LHCN-M2 (cell line): ENCODE results near the gene LYRM4. TPM values are rescaled to one million over a fixed set of nuclear protein-coding genes. Genes with fewer than 3 reads are reported as not detected.

ENCODE experiments used
- DNase-seq: peaks from one replicate; pipeline ENCODE4 v3.0.0-alpha.2; 2012; ENCODE audit warnings: low read depth
- total RNA-seq: library from RNA; depleted of rRNA; stranded (reverse); fragments of >200 nt; gene quantifications from 2 replicates; pipeline ENCODE4 v1.2.3, GENCODE V29; 2014

LYRM4 gene
- total RNA-seq, 1 experiment from 2014 or later = 18.0 TPM

DNA sequence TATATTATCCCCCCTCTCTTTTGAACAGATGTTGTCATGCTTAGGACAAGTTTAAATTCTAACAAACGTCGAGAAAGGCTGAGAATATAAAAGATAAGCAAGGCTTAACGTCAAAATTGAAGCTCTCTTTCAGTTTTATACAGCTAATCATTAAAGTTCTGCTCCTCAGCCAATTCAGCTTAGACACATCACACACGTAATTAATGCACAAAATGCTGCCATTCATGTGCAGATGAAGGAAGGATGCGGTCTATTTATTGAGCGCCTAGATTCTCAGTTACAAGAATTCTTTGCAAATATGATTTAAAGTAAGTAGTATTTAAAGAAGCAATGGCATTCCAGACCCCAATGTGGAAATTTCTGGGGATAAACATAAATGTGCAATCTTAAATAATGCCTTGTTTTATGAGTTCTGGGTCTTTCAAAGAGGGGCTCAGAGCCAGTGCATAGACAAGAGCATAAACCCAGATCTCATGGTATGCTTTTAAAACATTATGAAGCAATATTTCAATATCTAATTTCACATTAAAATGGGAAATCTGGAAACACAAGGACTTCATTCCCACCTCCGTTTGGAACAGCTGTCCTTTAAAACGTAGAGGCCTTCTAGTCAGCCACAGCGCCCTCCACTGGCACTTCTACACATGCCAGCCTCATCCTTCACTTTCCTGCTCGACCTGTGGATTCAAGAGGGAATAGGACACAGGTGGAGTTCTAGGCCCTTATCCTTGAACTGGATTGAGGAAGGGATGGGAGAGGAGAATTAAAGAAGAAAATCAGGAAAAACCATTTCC, 85.8 kb downstream of the LYRM4 start:
- DNase-seq = peak; percentile 7

DNA sequence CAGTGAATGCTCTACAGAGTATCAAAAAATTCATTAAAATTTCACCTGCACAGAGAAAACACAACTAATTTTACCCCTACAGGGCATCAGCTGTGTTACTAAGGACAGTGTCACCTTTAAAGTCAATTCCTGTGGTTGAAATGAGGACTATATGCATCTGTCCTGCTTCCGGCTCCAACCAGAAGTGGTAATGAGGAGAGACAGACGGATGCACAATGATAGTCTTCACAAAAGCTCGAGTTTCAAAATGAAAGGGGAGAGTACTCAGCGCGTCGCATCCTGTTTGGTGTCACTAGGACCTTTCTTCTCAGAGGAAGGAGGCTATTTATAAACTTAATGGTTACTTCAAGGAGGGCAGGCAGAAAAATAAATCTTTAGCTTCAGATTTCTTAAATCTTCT, 86.5 kb downstream of the LYRM4 start:
- DNase-seq = peak; percentile 3

DNA sequence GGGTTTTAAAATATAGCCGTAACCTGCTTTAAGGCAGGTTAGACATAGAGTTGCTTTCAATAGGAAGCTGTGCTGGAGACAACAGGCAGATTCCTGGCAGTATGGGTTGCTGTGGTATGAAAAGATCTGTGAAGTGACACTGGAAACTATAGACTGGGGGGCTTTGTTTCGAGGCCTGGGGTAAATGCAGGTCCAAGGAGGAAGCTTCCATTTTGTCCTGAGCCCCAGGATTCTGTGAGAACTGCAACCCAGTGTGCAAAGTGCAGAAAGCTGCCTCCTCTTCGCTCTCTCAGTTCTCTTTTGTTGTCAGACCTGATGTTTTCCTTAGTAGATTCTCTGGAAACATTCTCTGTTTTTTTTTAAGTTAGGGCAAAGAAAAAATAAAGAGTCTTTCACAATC, 86.9 kb downstream of the LYRM4 start:
- no peak for DNase-seq

DNA sequence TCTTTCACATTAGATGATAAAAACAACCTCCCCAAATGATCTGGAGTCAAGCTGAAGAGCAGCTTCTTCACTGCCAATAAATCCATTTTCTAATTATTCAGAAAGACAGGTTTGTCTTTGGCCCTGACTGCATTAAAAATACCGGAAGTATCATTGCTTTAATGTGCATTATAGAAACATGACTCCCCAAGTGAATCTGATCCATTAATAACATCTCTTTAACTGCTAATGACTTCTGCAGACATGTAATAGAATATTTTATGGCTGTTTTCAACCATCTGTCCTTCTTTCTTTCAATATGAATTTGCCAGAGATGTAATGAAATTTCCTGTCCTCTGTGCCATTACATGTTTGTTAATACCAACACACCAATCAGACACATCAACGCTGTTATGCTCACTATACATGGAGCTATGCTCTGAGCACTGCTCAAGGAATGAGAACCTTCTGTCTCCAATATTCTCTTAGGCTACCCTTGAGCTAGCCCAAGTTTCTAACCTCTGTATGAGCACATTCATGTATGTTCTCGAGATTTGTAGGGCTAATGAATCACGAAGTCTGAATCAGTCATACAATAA, 87.8 kb downstream of the LYRM4 start:
- no peak for DNase-seq

DNA sequence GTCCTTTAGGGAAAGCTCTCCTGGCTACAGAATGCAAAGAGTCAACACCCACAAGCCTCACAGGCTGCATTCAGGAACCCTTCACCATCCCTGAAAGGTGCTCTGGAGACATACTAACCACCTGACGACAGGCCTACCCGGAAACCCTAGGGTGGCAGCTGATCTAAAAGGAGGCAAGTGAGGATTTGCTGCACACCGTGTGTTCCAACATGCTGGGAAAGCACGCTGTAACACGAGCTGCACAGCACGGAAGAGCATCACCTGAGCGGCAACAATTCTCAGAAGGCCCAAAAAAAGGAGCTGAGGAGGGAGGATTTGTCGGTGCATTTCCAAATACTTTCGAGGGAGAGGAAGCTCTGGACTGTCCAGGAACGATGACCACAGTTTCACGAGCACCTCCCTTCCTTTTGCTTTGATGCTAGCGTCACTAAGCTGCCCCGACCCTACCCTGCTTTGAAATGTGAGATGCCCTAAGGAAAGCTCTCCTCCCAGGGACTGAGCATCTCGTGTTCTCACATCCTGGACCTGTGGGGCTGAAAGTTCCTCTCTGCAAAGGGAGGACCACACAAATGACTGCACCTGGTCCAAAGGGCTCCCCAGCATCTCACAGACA, 88.6 kb downstream of the LYRM4 start:
- no peak for DNase-seq

DNA sequence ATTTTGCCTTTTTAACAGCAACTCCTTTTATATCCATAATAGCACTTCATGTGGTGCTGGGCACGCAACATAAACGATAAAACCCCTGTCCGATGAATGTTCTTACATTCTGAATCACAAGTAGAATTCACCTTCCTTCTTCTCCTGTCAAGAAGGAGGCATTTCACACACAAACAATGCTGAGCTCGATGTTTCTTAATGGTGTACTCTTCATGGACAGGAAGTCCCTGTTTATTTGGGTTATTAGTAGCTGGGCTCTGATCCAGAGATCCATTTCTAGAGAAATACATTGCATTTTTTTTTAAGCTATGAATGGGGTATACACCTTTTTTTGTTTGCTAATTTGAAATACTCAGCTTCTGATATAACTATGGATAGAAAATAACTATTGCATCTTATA, 93.2 kb downstream of the LYRM4 start:
- DNase-seq = no peak

DNA sequence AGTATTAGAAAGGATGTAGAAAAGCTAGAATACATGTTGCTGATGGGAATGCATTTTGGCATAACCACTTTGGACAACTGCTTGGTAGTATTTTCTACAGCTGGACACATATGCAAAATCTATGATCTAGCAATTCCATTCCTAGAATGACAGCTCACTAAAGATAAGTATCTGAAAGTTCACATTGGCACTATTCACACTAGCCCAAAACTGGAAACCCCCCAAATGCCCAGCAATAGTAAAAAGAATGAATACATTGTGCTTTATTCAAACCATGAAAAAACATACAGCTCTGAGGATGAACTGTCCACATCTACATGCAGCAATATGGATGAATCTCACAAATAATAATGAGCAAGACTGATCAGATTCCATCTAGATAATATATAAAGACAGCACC, 96.7 kb downstream of the LYRM4 start:
- DNase-seq = no peak

DNA sequence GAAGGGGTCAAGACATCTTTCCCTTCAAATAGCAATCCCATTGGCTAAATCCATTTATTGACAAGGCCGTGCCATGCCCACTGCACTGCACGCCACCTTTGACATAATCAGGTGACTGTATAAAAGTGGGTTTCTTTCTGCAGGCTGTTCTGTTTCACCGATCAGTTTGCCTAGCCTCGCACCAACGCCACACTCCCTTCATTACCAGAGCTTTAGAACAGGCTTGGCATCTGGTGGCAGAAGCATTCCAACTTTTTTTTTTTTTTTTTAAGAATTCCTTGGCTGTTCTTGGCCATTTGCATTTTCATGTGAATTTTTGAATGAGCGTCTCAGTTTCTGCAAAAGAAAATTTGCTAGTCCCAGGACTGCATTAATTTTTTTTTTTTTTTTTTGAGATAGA, 97.5 kb downstream of the LYRM4 start:
- no peak for DNase-seq

DNA sequence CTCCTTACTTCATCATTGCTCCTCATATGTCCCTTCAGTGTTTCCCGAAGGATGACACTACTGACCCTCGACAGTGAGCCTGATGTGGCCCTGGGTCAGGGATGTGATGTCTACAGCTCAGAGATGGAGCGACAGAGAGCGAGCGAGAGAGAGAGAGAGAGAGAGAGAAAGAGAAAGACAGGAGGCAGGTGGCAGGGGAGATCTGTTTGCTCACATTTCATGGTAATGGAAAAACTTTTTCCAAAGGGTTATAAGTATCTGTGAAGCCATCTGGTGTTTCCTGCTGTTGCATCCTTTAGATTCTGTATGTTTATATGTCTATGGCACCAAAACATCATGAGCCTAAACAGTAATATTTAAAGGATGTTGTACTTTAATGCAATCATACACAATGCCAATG, 98.4 kb downstream of the LYRM4 start:
- DNase-seq = no peak

DNA sequence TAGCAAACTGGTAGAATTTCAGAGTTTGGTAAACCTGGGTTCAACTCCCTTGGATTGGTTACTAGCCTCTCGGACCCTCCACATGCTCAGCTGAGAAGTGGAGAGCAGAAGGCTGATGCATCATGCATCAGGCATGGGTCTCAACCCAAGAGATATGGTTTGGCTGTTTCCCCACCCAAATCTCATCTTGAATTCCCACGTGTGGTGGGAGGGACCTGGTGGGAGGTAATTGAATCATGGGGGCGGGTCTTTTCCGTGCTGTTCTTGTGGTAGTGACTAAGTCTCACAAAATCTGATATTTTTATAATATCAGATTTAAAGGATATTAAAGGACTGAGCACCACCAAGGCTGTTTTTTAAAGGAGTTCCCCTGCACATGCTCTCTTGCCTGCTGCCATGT, 100.5 kb downstream of the LYRM4 start:
- DNase-seq = peak; percentile 14

DNA sequence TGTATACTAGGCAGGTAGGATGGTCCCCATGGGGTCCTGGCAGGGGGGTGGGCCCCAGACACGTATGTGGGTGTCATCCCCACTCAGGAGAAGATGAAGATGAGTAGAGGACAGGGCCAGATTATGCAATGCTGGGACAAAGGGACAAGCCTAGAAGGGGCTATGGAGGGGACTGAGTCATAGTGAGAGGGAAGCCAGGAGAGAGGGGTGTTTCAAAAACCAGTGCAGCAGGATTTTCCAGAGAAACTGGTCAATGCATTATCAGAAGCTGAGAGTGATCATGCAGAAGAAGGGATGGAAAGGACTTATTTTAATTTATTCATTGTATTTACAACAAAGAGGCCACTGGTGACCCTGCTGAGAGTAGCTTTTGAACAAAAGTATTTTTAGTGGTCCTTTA, 101.6 kb downstream of the LYRM4 start:
- no peak for DNase-seq

DNA sequence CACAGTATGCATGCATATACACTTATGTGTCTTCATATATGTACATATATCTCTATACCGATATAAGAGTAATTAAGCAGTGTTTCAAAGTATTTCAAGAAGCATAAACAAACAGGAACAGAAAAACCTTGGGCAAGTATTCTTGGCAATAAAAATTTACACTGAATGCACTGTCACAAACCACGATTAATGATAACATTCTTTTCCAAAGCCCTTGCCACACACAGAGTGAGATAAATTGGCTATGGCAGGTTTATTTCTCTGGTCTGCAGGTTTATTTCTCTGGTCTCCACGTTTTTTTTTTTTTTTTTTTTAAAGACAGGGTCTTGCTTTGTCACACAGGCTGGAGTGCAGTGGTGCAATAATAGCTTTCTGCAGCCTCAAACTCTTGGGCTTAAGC, 102.6 kb downstream of the LYRM4 start:
- DNase-seq = no peak

DNA sequence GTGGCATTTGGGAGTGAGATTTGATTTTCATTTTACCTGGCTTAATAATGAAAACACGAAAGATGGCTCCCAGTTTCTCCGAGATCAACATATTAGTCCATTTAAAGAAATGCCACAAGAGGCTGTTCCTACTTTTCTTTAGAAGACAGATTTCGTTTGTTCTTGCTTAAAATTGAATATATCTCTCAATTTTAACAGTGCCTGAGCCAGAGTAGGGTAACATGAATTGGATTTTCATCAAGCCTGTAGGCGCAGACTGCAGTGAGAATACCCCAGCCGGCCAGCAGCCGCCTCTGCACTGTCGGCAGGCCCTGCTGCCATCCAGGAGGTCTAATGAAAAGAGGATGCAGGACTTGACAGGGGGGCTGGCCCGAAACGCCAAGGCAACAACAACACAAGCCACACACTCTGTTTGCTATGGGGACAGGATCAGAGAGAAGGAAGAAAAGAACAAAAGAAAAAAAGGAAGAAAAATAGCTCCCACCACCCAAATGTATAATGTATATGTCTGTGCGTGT, 103.1 kb downstream of the LYRM4 start:
- DNase-seq = no peak

DNA sequence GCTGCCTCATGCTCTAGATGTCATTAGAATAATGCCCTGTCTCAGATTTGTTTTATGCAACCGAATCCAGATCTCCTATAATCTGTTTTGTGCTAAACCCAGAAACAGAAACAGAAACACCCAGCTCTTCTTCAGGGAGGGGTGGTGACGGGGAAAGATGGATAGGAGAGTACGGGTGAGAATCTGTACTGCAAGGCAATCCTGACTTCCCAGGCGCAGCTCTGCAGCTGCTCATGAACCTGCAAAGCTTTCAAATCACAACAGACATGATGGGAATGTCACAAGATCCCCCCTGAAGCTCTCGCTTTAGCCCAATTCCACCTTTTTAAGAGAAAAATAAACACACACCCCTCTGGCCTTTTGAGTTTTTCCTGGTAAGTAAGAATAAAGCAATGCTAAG, 104.1 kb downstream of the LYRM4 start:
- DNase-seq = no peak

DNA sequence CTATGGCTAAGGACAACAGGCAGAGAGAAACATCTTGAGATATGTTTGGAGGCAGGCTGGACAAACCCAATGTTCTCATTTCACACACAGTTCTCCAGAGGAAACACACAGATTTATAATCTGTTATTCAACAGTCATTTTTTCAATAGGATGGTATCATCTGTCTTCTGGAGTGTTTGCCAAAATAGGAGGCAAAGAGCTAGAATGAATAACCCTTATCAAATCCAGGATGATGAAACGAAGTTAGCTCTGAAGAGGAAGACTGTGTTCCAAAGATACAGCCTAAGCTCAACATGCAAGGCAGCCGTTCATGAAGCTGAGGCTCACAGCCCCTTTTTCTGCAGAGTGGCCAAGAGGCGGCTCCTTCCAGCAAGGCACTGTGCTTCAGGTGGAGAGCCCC, 104.8 kb downstream of the LYRM4 start:
- no peak for DNase-seq

DNA sequence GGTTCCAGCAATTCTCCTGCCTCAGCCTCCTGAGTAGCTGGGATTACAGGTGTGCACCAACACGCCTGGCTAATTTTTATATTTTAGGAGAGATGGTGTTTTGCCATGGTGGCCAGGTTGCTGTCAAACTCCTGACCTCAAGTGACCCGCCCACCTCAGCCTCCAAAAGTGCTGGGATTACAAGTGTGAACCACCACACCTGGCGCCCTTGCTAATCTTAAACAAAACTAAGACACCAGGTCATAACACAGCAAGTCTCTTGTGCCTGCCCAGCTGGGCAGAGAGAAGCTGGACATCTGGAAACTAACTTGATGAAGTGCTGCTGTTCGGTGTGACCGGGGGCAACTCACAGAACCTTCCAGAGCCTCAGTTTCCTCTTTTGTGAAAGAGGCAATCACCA, 107.6 kb downstream of the LYRM4 start:
- no peak for DNase-seq

DNA sequence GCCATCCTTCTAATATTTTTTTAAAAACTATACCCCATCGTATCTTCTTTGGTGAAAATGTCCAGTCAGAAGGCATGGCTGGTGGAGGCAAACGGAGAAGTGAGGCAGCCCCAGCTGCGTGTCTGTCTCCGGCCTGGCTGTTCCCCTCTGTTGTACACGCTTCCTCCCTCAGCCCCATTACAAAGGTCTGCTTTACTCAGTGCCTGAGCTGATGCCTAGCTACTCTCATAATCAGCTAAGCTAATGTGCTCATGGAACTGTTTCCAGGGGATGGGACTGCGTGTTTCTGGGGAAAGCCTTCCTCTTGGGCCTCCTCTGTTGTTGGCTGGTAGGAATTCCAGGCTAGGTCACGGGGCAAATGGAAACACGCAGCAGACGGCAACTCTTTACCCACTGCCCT, 108.3 kb downstream of the LYRM4 start:
- DNase-seq = peak; percentile 15

DNA sequence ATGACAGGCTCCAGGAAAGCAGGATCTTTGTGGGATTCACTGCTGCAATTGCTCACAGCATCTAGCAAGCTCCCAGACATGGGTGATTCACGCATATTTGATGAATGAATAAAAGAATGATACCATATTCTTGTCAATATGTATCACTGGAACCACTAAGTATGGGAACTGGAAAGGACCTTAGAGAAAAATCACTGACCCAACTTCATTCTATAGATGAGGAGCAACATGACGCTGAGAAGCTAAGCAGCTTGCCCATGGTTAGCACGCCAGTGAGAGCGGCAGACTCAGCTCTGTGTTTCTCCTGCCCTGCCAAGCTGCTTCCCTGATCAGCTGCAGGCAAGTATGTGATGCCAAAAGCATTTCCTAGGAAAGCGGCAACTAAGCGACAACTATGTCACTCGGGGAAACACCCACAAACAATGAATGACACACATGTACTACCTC, 108.8 kb downstream of the LYRM4 start:
- peak; percentile 84 for DNase-seq

DNA sequence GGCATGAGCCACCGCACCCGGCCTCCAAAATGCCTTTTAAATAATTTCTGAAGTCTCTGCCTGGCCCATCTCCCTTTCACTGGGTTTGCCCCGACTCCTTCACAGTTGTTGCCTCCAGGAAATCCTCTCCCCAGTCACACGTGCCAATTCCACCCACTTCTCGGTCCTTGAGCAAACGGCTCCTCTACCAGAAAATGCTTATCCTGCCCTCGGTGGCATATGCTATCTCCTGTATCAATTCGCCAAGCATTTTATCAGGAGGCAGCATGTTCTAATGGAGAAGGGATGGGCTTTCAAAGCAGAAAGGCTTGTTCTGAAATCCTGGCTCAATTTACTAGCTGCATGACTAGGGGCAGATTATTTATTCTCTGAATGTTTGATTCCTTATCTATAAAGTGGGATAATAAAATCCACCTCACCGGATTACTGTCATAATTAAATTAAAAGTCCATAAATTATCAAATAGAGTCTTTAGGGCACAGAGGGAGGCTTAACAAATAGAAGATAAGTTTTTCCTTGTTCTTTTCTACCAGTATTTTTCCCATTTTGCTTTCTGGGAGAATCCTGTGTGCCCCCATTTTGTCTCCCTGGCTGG, 109.3 kb downstream of the LYRM4 start:
- peak; percentile 5 for DNase-seq

DNA sequence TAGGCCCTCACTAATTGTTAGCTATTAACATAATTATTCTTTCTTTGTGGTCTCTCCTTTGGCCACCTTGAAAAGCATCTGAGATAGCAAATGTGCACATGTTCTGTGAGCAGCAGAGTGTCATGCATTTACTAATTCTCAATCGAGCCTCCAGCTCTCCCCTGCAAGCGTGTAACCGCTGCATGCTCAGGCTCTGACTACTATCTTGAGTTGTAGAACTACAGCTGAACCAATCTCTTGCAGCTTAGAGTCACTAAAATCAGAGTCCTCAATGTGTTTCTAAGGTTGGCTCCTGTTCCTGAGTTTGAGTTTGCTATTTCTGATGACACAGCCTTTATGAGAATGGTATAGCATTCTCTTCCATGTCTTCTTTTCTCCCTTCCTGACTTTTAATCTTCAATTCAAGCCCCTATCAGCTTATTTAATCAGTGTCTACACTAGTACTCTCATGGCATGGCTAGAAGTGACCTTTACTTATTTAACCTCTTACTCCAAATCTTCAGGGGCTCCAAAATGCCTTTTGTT, 110.1 kb downstream of the LYRM4 start:
- no peak for DNase-seq

DNA sequence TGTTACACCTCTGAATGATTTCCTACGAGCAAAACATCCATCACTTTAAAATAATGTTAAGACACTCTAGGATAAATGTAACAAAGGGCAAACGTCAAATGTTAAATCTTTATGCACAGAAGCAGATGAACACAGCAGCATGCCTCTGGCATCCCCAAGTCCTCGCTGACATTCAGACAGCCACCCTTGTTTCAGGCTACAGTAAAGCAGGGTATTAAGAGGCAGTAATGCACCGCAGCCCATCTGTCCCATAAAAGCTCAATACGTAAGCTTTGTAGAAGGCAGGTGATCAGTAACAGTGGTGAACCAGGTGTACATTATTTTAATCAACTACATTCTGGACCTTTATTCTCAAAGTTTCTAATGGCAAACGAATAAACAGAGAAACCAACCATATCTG, 110.9 kb downstream of the LYRM4 start:
- DNase-seq = no peak

DNA sequence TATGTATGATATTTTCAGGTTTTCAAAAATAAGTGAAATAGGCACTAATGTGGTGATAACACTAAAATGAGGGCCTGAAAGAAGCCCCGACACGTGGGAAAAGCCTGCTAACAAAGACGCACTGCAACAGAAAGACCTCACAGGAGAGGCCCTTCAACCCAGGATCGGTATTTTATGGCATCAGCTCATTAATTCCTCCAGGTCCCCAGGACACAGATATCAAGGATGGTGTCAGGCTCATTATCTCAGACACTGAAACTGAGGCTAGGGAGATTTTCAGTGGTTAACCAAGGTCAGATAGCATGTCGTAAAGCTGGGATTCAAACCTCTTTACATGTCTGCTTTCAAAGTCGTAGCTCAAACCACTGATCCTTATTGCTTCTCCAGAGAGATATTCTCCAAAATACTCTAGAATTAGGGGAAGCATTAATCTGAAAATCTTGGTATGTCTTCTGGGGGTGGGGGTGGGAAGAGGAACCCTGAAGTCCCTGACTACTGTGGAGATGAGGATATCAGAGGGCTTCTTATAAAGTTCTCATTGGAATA, 111.5 kb downstream of the LYRM4 start:
- no peak for DNase-seq
